Fibroblast of villous mesenchyme (primary cell): ENCODE data around the gene PI4K2A. TPM values are rescaled to one million over a fixed set of nuclear protein-coding genes. Genes with fewer than 3 reads are reported as not detected.
A peak's percentile ranks its signal among the peaks of the same experiment; 100 is the strongest.

Experiments used
- DNase-seq: peaks from one replicate; pipeline ENCODE4 v3.0.0-alpha.2; 2010; ENCODE audit warnings: low read depth
- H3K4me3 ChIP-seq: 2 replicates; pipeline ENCODE4 v1.5.1; 2011; ENCODE audit warnings: low read depth, mild to moderate bottlenecking, low read length
- total RNA-seq: library from RNA; depleted of rRNA; stranded (reverse); fragments of >200 nt; gene quantifications from 2 replicates; pipeline ENCODE4 v1.2.3, GENCODE V29; 2012
- TF ChIP-seq, protein P1 (sequence below): IDR thresholded peaks from 2 replicates; pipeline ENCODE4 v1.5.1; 2012; ENCODE audit warnings: low read depth, mild to moderate bottlenecking, low read length; ENCODE audit not compliant: insufficient read depth

The PI4K2A gene
- total RNA-seq, 1 donor, result 25.0 TPM

DNA sequence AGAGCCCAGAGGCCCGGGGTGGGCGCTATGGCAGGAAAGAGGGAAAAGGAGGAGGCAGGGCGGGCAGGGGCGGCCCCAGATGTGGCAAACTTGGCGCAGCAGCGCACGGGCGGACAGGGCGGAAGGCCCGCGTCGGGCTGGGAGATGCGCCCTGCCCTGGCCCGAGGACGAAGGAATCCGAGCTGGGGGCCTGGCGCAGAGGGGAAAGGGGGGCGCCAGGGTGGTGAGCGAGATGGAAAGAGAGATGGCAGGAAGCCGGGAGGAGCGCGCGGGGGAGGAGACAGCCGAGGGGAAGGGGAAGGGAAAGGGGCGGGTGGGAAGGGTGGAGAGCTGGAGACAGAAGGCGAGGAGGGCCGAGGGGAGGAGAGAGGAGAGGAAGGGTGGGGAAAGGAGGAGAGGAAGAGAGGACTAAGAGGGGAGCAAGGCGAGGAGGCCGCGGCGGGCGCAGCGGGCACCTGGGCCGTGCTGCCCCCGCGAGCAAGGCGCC is 72.9 kb downstream of the PI4K2A start, which contains the start of gene MARVELD1:
MARVELD1 (plus strand) TSS at position 392 of the 487 bp plus-strand sequence. CDS start 147 bp downstream, outside the sequence.
- H3K4me3 ChIP-seq, result peak within 1 kb of the TSS; percentile 81
- DNase-seq, result peak; percentile 88
- TF ChIP-seq, protein P1, sequence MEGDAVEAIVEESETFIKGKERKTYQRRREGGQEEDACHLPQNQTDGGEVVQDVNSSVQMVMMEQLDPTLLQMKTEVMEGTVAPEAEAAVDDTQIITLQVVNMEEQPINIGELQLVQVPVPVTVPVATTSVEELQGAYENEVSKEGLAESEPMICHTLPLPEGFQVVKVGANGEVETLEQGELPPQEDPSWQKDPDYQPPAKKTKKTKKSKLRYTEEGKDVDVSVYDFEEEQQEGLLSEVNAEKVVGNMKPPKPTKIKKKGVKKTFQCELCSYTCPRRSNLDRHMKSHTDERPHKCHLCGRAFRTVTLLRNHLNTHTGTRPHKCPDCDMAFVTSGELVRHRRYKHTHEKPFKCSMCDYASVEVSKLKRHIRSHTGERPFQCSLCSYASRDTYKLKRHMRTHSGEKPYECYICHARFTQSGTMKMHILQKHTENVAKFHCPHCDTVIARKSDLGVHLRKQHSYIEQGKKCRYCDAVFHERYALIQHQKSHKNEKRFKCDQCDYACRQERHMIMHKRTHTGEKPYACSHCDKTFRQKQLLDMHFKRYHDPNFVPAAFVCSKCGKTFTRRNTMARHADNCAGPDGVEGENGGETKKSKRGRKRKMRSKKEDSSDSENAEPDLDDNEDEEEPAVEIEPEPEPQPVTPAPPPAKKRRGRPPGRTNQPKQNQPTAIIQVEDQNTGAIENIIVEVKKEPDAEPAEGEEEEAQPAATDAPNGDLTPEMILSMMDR, result no peak

DNA sequence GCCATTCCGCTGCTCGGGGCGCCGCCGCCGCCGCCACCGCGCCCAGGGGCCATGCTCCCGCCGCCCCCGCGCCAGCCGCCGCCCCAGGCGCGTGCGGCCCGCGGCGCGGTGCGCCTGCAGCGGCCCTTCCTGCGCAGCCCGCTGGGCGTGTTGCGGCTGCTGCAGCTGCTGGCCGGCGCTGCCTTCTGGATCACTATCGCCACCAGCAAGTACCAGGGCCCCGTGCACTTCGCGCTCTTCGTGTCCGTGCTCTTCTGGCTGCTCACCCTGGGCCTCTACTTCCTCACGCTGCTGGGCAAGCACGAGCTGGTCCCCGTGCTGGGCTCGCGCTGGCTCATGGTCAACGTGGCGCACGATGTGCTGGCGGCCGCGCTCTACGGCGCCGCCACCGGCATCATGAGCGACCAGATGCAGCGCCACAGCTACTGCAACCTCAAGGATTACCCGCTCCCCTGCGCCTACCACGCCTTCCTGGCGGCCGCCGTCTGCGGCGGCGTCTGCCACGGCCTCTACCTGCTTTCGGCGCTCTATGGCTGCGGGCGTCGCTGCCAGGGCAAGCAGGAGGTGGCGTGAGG is 73.4 kb downstream of the PI4K2A start:
- DNase-seq, result peak; percentile 82
- peak overlapping the region; percentile 81 for H3K4me3 ChIP-seq
- TF ChIP-seq, protein P1, result peak; percentile 14

DNA sequence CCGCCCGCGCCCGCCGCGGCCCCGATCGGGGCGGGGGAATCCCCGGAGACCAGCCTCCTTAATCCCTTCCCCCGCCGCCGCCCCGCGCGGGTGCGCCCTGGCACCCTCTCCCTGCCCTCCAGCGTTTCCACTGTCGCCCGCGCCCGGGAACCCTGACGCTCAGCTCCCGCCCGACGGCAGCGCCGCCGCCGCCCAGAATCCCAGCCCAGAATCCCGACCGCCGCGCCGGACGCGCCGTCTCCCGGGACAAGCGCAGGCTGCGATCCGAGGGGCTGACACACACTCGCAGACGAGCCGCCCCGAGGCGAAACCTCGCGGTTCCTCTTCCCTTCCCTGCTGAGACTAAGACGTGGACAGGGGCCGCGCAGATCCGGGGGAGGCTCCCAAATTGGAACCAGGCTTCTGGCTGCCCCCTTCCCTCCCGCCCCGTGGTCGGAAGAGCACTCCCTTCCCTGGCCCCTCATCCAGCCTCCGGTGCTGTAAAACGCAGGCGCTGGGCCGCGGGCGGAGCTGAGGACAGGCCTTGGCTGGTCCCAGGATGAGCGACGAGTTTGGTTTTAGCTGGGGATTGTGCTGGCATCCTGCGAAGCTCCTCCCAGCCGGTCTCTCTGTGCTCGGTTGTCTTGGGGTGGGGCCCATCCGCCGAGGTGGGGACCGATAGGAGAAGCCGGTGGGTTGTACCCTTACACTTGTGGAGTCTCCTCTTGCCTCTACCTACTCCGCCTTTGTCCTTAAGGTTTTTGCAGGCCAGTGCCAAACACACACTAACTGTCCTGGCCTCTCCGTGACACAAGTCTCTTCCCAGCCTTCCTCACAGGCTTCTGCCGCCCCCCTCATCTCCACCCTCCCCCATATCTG is 74.2 kb downstream of the PI4K2A start:
- DNase-seq, result peak; percentile 82
- TF ChIP-seq, protein P1, result no peak
- peak overlapping the region; percentile 81 for H3K4me3 ChIP-seq

DNA sequence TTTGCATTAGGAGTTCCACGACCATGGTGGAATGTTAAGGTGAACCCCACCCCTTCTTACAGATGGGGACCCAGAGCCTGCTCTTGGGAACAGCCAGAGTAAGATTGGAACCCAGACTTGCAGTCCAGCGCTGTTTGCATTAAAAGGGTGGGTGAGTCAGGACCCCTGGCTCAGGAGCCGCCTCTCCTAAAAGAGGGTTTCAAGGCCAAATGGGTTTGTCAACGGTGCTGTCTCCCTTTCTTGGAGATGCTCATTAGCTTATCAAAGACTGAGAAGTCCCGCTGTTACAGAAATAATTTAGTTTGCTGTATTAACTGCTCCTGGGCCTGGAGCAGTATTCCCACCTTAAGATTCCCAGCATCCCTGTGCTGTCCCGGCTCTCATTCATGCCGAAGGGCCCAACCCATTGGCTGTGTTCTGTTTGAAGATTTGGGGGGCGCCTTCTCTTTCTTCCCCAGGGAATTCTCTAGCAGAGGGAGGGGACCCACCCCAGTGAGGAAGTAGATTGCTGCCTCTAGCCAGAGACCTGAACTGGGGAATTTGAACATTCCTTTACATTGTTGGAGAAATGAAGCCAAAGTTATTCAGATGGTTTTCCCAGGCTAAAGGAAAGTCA is 74.9 kb downstream of the PI4K2A start:
- TF ChIP-seq, protein P1, result no peak
- peak overlapping the region; percentile 81 for H3K4me3 ChIP-seq
- DNase-seq, result no peak

DNA sequence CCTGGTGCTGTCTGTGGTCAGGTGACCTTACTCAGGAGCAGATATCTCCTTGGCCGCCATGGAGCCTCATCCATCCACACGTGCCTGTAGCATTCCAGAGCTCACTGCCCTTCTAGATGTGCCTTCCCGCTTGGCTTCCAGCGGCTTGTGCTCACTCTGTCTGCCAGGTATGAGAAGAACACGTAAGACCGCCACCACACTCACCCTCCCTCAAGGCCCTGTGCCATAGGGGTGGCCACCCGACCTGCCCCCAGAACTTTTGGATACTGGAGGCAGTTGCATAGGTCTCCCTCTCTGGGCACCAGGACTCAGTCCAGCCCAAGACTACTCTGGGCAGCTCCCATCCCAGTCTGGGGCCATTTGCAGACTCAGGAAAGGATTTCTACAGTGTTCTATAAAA is 77.2 kb downstream of the PI4K2A start:
- TF ChIP-seq, protein P1, result no peak
- DNase-seq, result no peak
- H3K4me3 ChIP-seq, result no peak overlapping the region

DNA sequence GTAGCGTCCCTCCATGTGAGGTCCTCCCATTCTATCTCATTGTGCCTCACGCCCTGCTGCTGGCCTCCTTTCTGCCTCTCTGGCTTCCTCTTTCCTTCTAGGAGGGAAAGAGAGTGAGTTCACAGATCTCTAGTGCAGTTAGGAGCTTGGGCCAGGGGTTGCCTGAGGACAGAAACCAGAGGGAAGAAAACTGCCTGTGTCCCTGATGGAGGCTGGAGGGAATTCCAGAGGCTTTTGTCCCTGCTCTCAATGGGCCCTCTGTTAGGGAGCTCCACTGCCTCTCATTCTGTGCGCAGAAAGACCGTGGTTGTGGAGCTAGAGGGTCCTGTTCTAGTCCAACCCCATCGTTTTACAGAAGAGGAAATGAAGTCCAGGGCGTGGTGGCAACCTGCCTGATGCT is 77.7 kb downstream of the PI4K2A start:
- TF ChIP-seq, protein P1, result no peak
- DNase-seq, result no peak
- H3K4me3 ChIP-seq, result no peak overlapping the region
